OCI-LY3 (cell line): ENCODE data around the gene TMEM184C.

ENCODE experiments used
- H2AFZ ChIP-seq: fragments of 200-600, 300-600 bp; shearing (Covaris generic); 2 replicates; pipeline ENCODE4 v1.6.0; 2014; ENCODE audit warnings: antibody characterized with exemption, low read depth, low read length
- H3K27ac ChIP-seq: fragments of 200-600, 300-600 bp; sonication (generic); 2 replicates; pipeline ENCODE4 v1.5.1; 2014; ENCODE audit warnings: mild to moderate bottlenecking, low read length, moderate library complexity, mixed read lengths
- H3K27me3 ChIP-seq: fragments of 200-600, 300-600 bp; sonication (generic); 2 replicates; pipeline ENCODE4 v1.6.1; 2014; ENCODE audit warnings: low read depth, low read length, mixed read lengths
- H3K36me3 ChIP-seq: fragments of 200-600, 300-600 bp; sonication (generic); replicated peaks from 2 replicates; pipeline ENCODE3; 2014; ENCODE audit warnings: low read depth, low read length, mixed read lengths
- H3K4me1 ChIP-seq: fragments of 300-600, 200-600 bp; sonication (generic); 2 replicates; pipeline ENCODE4 v1.6.1; 2014; ENCODE audit warnings: low read length, mixed read lengths
- H3K4me2 ChIP-seq: fragments of 200-600, 300-600 bp; sonication (generic); 2 replicates; pipeline ENCODE4 v1.6.1; 2014; ENCODE audit warnings: low read length, mixed read lengths
- H3K4me3 ChIP-seq: fragments of 300-600, 200-600 bp; sonication (generic); 2 replicates; pipeline ENCODE4 v1.5.1; 2014; ENCODE audit warnings: antibody characterized with exemption, mild to moderate bottlenecking, low read length, moderate library complexity
- H3K79me2 ChIP-seq: fragments of 300-600, 200-600 bp; shearing (Covaris generic); 2 replicates; pipeline ENCODE4 v1.6.1; 2014; ENCODE audit warnings: mild to moderate bottlenecking, low read length, mixed read lengths
- H3K9ac ChIP-seq: fragments of 300-600, 200-600 bp; shearing (Covaris generic); 2 replicates; pipeline ENCODE4 v1.6.0; 2014; ENCODE audit warnings: mild to moderate bottlenecking, low read length, moderate library complexity
- H3K9me3 ChIP-seq: fragments of 200-600, 300-600 bp; shearing (Covaris generic); 2 replicates; pipeline ENCODE4 v1.6.1; 2014; ENCODE audit warnings: low read length, mixed read lengths; ENCODE audit not compliant: insufficient read depth
- H4K20me1 ChIP-seq: fragments of 200-600, 300-600 bp; sonication (generic); 2 replicates; pipeline ENCODE4 v1.6.1; 2016; ENCODE audit warnings: low read length, mixed read lengths; ENCODE audit not compliant: insufficient read depth
- CTCF ChIP-seq: fragments of 200-600, 300-600 bp; sonication (generic); IDR thresholded peaks from 2 replicates; pipeline ENCODE4 v1.5.1; 2014; ENCODE audit warnings: antibody characterized with exemption, low read length, low read depth
- EZH2phosphoT487 ChIP-seq: fragments of 200-600 bp; shearing (Covaris generic); IDR thresholded peaks from 2 replicates; pipeline ENCODE4 v1.6.1; 2018; ENCODE audit warnings: antibody characterized with exemption, mixed run types, low read depth

Gene TMEM184C

DNA sequence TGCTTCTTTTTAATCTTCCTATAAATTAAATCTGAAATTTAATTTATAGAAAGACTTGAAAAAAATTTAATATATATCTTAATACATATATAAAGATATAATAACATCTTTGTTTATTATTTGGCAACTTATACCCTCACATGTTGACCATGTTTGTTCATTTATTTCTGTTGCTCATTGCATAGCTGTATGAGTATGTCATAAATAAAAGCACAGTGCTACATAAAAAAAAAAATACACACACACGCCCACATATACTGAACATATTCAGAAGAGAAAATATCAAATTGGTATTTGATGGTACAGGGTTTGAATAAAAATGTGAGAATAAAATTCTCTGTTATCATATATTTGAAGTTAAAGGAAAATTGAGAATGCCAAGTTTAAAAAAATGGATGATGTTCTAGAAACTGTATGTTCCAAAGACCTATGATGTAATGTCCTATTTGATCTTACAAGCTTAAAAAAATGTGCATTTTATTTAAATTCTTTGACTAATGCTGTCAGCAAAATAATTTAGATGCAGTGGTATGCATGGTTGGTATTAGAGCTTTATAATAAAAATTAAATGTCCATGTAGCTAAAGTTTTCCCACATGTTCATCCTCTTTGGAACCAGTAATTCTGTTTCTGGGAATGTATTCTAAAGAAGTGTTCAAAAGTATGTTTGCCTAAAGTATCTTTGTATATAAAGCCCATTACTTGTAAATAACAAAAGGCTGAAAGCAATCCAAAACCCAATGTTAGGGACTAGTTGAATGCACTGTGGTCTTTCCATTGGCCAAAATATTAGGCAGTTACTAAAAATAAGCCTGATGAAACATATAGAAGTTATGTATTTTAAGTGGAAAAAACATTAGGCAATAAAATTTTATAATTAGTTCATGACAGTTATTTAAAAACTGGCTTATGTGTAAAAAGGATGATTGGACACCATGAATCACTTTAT, 12.9 kb downstream of the TMEM184C start:
- H3K9me3 ChIP-seq, result no peaks in the 10 kb centered on the region
- TF ChIP-seq EZH2phosphoT487, result no peak
- TF ChIP-seq CTCF, result no peak
- H4K20me1 ChIP-seq, result no peaks in the 10 kb centered on the region
- H3K4me2 ChIP-seq, result no peak overlapping the region
- H3K27me3 ChIP-seq, result no peaks in the 10 kb centered on the region
- no peak overlapping the region for H3K27ac ChIP-seq
- peaks cover 55% of the 10 kb centered on the region for H3K36me3 ChIP-seq
- no peak overlapping the region for H3K4me3 ChIP-seq
- no peaks in the 10 kb centered on the region for H3K79me2 ChIP-seq
- H3K9ac ChIP-seq, result no peak overlapping the region
- no peak overlapping the region for H2AFZ ChIP-seq
- no peaks in the 10 kb centered on the region for H3K4me1 ChIP-seq

DNA sequence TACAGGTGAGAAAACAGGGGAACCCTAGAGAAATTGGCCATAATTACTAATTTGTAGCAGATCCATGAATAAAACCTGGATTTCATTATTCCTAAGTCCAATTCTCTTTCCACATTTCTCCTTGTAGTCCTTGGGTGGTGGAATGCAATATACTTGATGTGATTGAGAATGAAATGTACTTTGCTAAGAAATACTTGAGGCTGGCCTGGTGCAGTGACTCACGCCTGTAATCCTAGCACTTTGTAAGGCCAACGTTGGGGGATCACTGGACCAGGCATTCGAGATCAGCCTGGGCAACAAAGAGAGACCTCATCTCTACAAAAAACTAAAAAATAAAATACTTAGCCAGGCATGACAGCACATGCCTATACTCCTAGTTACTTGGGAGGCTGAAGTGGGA, 15.9 kb downstream of the TMEM184C start:
- Histone ChIP-seq H3K27me3 (no peaks in the 10 kb centered on the region), H3K79me2 (no peaks in the 10 kb centered on the region), H3K9me3 (no peaks in the 10 kb centered on the region), H2AFZ (no peak overlapping the region), H3K4me1 (no peaks in the 10 kb centered on the region), H3K27ac (no peak overlapping the region), H4K20me1 (no peaks in the 10 kb centered on the region), H3K4me2 (no peak overlapping the region), H3K9ac (no peak overlapping the region), H3K36me3 (peaks cover 64% of the 10 kb centered on the region), H3K4me3 (no peak overlapping the region)
- no peak for TF ChIP-seq EZH2phosphoT487
- no peak for TF ChIP-seq CTCF

GRCh38 chr4:147633643-147634042, 16.4 kb downstream of the TMEM184C start:
- TF ChIP-seq CTCF (no peak), EZH2phosphoT487 (no peak)

DNA sequence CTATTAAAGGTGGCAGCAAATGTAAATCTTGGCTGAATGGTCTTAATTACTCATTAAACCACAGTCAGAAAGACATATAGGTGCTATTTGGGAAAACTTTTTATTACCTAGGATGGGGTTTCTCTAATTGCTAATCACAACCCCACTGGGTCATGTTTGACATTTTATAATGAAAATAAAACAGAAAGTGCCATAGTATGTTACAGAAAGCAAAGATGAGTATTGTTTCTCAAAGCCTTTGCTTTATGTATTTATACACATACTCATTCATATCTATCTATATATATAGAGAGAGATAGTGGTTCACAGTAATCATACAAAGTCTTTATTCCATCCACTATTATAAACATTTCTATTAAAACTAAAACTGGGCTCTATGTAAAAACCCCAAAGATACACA, 18.2 kb downstream of the TMEM184C start:
- Histone ChIP-seq H3K4me1 (peaks cover 6% of the 10 kb centered on the region; the same call in 1 of the 2 replicates), H3K27me3 (no peaks in the 10 kb centered on the region), H3K9ac (no peak overlapping the region), H3K9me3 (no peaks in the 10 kb centered on the region), H3K4me3 (no peak overlapping the region), H3K79me2 (no peaks in the 10 kb centered on the region), H2AFZ (no peak overlapping the region), H4K20me1 (no peaks in the 10 kb centered on the region), H3K27ac (no peak overlapping the region), H3K4me2 (no peak overlapping the region), H3K36me3 (peaks cover 57% of the 10 kb centered on the region)
- TF ChIP-seq EZH2phosphoT487 (no peak), CTCF (no peak)

More at GRCh38 chr4:147633643-147634042, 16.4 kb downstream of the TMEM184C start:
- H3K4me2 ChIP-seq, result no peak overlapping the region
- no peaks in the 10 kb centered on the region for H3K79me2 ChIP-seq
- H4K20me1 ChIP-seq, result no peaks in the 10 kb centered on the region
- H3K36me3 ChIP-seq, result peaks cover 67% of the 10 kb centered on the region
- no peaks in the 10 kb centered on the region for H3K4me1 ChIP-seq
- no peak overlapping the region for H3K27ac ChIP-seq
- H3K27me3 ChIP-seq, result no peaks in the 10 kb centered on the region
- H3K4me3 ChIP-seq, result no peak overlapping the region
- no peaks in the 10 kb centered on the region for H3K9me3 ChIP-seq
- no peak overlapping the region for H3K9ac ChIP-seq
- no peak overlapping the region for H2AFZ ChIP-seq
